ENCODE data around the gene LNPEP. TPM values are rescaled to one million over a fixed set of nuclear protein-coding genes. Genes with fewer than 3 reads are reported as not detected.

Gene LNPEP
- total RNA-seq, 1 experiment from 2014 or later = 85.5 TPM

DNA sequence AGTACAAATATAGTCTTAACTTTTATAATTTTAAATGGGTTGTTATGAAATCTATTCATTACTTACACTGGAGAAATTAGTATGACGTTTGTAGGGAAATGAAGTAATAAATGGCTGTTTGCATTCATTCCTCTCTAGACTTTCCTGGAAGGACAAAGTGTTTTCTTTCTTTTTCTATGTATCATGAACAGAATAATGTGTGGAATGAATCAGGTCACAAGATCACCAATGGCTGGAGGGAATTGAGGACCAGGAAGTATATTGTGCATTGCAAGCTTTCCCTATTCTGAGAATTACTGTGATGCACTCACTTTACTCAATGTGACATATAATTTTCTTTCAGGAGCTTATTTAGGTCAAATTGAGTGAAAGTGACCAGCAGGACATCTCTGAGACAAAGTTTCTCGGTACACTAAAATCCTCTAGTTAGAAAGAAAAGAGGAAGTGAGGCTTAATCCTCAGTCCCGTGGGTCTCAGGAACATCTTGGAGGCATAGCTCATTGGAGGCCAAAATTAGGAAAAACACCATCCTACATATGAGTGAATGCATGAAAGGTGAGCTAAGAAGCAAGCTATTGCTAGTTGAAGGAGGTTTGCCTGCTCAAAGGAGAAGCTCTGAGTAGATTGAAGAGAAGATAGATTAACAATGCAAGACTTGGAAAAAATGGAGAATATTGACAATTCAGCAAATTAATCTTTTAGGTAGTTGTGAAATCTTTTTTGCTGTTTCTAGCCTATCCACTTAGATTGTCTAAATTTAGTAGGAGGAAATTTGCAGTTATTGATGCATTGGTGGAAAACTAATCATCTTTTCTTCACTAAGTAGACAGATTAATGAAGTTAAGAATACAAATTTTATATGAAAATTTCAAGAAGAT is 31.6 kb upstream of the LNPEP start:
- no peak for DNase-seq
- H3K27ac Mint-ChIP-seq (ENCODE audit: unreplicated experiment) = no peak overlapping the region
- no peak for TF ChIP-seq CTCF (IDR thresholded peaks at IDR 0.05; ENCODE audit: unreplicated experiment)
- intact Hi-C loops (cut with micrococcal nuclease; ENCODE audit: unreplicated experiment) = no loop called here
- H3K4me1 Mint-ChIP-seq (ENCODE audit: low read depth, unreplicated experiment) = no peaks in the 10 kb centered on the region
- H3K9me3 Mint-ChIP-seq (ENCODE audit: low read depth, unreplicated experiment) = no peaks in the 10 kb centered on the region
- CTCF ChIA-PET = no interaction called here
- no TSS peak for BruUV-seq (replicated peaks)
- no peaks in the 10 kb centered on the region for H3K36me3 Mint-ChIP-seq (ENCODE audit: insufficient read depth, unreplicated experiment)
- no peak overlapping the region for H3K4me3 Mint-ChIP-seq (ENCODE audit: low read depth, unreplicated experiment)
- no peaks in the 10 kb centered on the region for H3K27me3 Mint-ChIP-seq (ENCODE audit: unreplicated experiment)

- no peak for DNase-seq
- H3K9me3 Mint-ChIP-seq (ENCODE audit: low read depth, unreplicated experiment) = no peaks in the 10 kb centered on the region
- no peaks in the 10 kb centered on the region for H3K36me3 Mint-ChIP-seq (ENCODE audit: insufficient read depth, unreplicated experiment)
- no peak overlapping the region for H3K4me3 Mint-ChIP-seq (ENCODE audit: low read depth, unreplicated experiment)
- TF ChIP-seq CTCF (IDR thresholded peaks at IDR 0.05; ENCODE audit: unreplicated experiment) = no peak
- H3K27me3 Mint-ChIP-seq (ENCODE audit: unreplicated experiment) = no peaks in the 10 kb centered on the region
- H3K4me1 Mint-ChIP-seq (ENCODE audit: low read depth, unreplicated experiment) = no peaks in the 10 kb centered on the region
- H3K27ac Mint-ChIP-seq (ENCODE audit: unreplicated experiment) = no peak overlapping the region
- no TSS peak for BruUV-seq (replicated peaks)
- CTCF ChIA-PET = interaction anchor here (0.7 to 1.0 kb wide), 2 partner anchors 15 to 29 kb away, joined by 4 read pairs; partner anchors contain the start of gene ERAP2
- intact Hi-C loops (cut with micrococcal nuclease; ENCODE audit: unreplicated experiment) = no loop called here
These were observed 30.0 kb upstream of the LNPEP start for GRCh38 chr5:96905864-96906263.

DNA sequence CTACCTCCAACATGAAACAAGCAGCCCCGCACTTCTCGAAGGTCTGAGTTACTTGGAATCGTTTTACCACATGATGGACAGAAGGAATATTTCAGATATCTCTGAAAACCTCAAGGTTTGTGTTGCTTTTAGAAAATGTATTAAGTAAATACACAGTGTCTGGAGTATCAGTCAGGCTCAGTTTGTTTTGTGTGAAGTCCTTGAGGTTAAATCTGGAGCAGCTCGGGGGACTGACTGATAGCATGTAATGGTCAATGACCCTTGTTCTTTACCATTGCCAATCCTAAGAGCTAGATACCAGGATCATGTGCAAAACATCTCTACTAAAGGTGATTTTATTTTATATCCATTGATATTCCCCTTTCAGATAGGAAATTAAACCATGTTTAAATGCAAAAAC is 26.9 kb upstream of the LNPEP start:
- intact Hi-C loops (cut with micrococcal nuclease; ENCODE audit: unreplicated experiment) = no loop called here
- Mint-ChIP-seq H3K4me3 (ENCODE audit: low read depth, unreplicated experiment) (no peak overlapping the region), H3K27me3 (ENCODE audit: unreplicated experiment) (no peaks in the 10 kb centered on the region), H3K9me3 (ENCODE audit: low read depth, unreplicated experiment) (no peaks in the 10 kb centered on the region), H3K36me3 (ENCODE audit: insufficient read depth, unreplicated experiment) (no peaks in the 10 kb centered on the region), H3K27ac (ENCODE audit: unreplicated experiment) (no peak overlapping the region), H3K4me1 (ENCODE audit: low read depth, unreplicated experiment) (no peaks in the 10 kb centered on the region)
- no peak for DNase-seq
- BruUV-seq (replicated peaks) = no TSS peak
- no peak for TF ChIP-seq CTCF (IDR thresholded peaks at IDR 0.05; ENCODE audit: unreplicated experiment)
- CTCF ChIA-PET = no interaction called here

DNA sequence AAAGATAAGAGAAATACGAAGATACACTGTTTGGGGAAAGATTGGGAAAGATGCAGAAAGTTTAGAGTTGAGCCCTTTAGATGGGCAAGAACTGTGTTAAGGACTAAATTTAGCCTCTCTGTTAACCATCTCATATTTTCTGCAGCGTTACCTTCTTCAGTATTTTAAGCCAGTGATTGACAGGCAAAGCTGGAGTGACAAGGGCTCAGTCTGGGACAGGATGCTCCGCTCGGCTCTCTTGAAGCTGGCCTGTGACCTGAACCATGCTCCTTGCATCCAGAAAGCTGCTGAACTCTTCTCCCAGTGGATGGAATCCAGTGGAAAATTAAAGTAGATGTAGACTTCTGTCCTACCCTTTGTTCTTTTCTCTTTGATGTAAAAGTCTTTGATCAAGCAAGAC is 26.4 kb upstream of the LNPEP start:
- H3K27ac Mint-ChIP-seq (ENCODE audit: unreplicated experiment) = no peak overlapping the region
- DNase-seq = no peak
- CTCF ChIA-PET = interaction anchor here (0.7 kb wide), 1 partner anchor 149 kb away, joined by 3 read pairs; no protein-coding TSS in a partner anchor
- no peaks in the 10 kb centered on the region for H3K9me3 Mint-ChIP-seq (ENCODE audit: low read depth, unreplicated experiment)
- no peak for TF ChIP-seq CTCF (IDR thresholded peaks at IDR 0.05; ENCODE audit: unreplicated experiment)
- no TSS peak for BruUV-seq (replicated peaks)
- H3K4me3 Mint-ChIP-seq (ENCODE audit: low read depth, unreplicated experiment) = no peak overlapping the region
- no peaks in the 10 kb centered on the region for H3K4me1 Mint-ChIP-seq (ENCODE audit: low read depth, unreplicated experiment)
- intact Hi-C loops (cut with micrococcal nuclease; ENCODE audit: unreplicated experiment) = no loop called here
- H3K27me3 Mint-ChIP-seq (ENCODE audit: unreplicated experiment) = no peaks in the 10 kb centered on the region
- no peaks in the 10 kb centered on the region for H3K36me3 Mint-ChIP-seq (ENCODE audit: insufficient read depth, unreplicated experiment)
